ENCODE measurements around the gene OR1E1.
"Not testable (repeated sequence)": the region's sequence is repeated elsewhere in the genome, so short reads cannot be mapped to it uniquely, and the experiment has no call there.

- TF ChIP-seq CTCF (conservative IDR thresholded peaks at IDR 0.05 in 1 of 2, IDR thresholded peaks at IDR 0.05 in 1 of 2; ENCODE audit: extremely low read depth in 1 of 2, insufficient read depth in 1 of 2, low read depth in 1 of 2, low read length in 2 of 2); EZH2 (IDR thresholded peaks at IDR 0.05; ENCODE audit: borderline replicate concordance, low read length): not testable (repeated sequence)
Measured at GRCh38 chr17:3397801-3398200, 409 bp downstream of the OR1E1 start.
